Fibroblast of villous mesenchyme (primary cell): ENCODE data around the gene ADPRHL1. TPM values are rescaled to one million over a fixed set of nuclear protein-coding genes. Genes with fewer than 3 reads are reported as not detected.

Source experiments
- DNase-seq: peaks from one replicate; pipeline ENCODE4 v3.0.0-alpha.2; 2010; ENCODE audit warnings: low read depth
- H3K4me3 ChIP-seq: 2 replicates; pipeline ENCODE4 v1.5.1; 2011; ENCODE audit warnings: low read depth, mild to moderate bottlenecking, low read length
- CTCF ChIP-seq: IDR thresholded peaks from 2 replicates; pipeline ENCODE4 v1.5.1; 2012; ENCODE audit warnings: low read depth, mild to moderate bottlenecking, low read length; ENCODE audit not compliant: insufficient read depth
- total RNA-seq: library from RNA; depleted of rRNA; stranded (reverse); fragments of >200 nt; gene quantifications from 2 replicates; pipeline ENCODE4 v1.2.3, GENCODE V29; 2012

ADPRHL1 gene
- total RNA-seq, 1 donor = 1.3 TPM

GRCh38 chr13:113489171-113489548, 35.9 kb upstream of the ADPRHL1 start:
- peak overlapping the region; percentile 91 for H3K4me3 ChIP-seq
- TF ChIP-seq CTCF = no peak
- no peak for DNase-seq

- no peak for DNase-seq
- no peak for TF ChIP-seq CTCF
- H3K4me3 ChIP-seq = no peak overlapping the region
These were observed 35.0 kb upstream of the ADPRHL1 start for GRCh38 chr13:113488283-113488682.

GRCh38 chr13:113486698-113487097, 33.4 kb upstream of the ADPRHL1 start:
- no peak for TF ChIP-seq CTCF
- no peak overlapping the region for H3K4me3 ChIP-seq

GRCh38 chr13:113485545-113485944, 32.3 kb upstream of the ADPRHL1 start:
- TF ChIP-seq CTCF = no peak
- H3K4me3 ChIP-seq = no peak overlapping the region
- no peak for DNase-seq

More at GRCh38 chr13:113486698-113487097, 33.4 kb upstream of the ADPRHL1 start:
- no peak for DNase-seq

- TF ChIP-seq CTCF = no peak
- peak overlapping the region; percentile 24 for H3K4me3 ChIP-seq
- DNase-seq = no peak
These were observed 30.4 kb upstream of the ADPRHL1 start for GRCh38 chr13:113483504-113484293.

- DNase-seq = no peak
- H3K4me3 ChIP-seq = peak overlapping the region; percentile 17
- no peak for TF ChIP-seq CTCF
These were observed 29.8 kb upstream of the ADPRHL1 start for GRCh38 chr13:113483081-113483480.

- TF ChIP-seq CTCF = no peak
- no peak overlapping the region for H3K4me3 ChIP-seq
- no peak for DNase-seq
These were observed 25.9 kb upstream of the ADPRHL1 start for GRCh38 chr13:113479179-113479578.
